Measurements from ENCODE around the gene SRD5A3. TPM values are rescaled to one million over a fixed set of nuclear protein-coding genes. Genes with fewer than 3 reads are reported as not detected.

SRD5A3 gene
- 4.4 TPM for polyA plus RNA-seq (2012; ENCODE audit: insufficient read depth, insufficient read length, low read depth)

- H3K4me3 ChIP-seq (ENCODE audit: low read depth, low read length), result peak within 1 kb of the TSS; percentile 54
- peak; percentile 60 for TF ChIP-seq CTCF (IDR thresholded peaks at IDR 0.05; ENCODE audit: low read depth, low read length)
- H3K27me3 ChIP-seq, result no peaks in the 10 kb centered on the region
- no peaks in the 10 kb centered on the region for H3K36me3 ChIP-seq
- DNase-seq, result peak; percentile 89
- no peaks in the 10 kb centered on the region for H3K4me1 ChIP-seq
- no peaks in the 10 kb centered on the region for H3K9me3 ChIP-seq
Observed at GRCh38 chr4:55345980-55346850, at the start of gene SRD5A3. SRD5A3 (plus strand) TSS chr4:55346242; CDS start chr4:55346337, 95 bp downstream.

- Histone ChIP-seq H3K27me3 (no peaks in the 10 kb centered on the region), H3K4me3 (ENCODE audit: low read depth, low read length) (no peak overlapping the region), H3K36me3 (no peaks in the 10 kb centered on the region), H3K4me1 (no peaks in the 10 kb centered on the region), H3K9me3 (no peaks in the 10 kb centered on the region)
- no peak for TF ChIP-seq CTCF (IDR thresholded peaks at IDR 0.05; ENCODE audit: low read depth, low read length)
- DNase-seq, result no peak
Observed at GRCh38 chr4:55297346-55297745, 48.7 kb upstream of the SRD5A3 start.

- no peak overlapping the region for H3K4me3 ChIP-seq (ENCODE audit: low read depth, low read length)
- no peaks in the 10 kb centered on the region for H3K9me3 ChIP-seq
- no peak for DNase-seq
- H3K4me1 ChIP-seq, result no peaks in the 10 kb centered on the region
- H3K36me3 ChIP-seq, result no peaks in the 10 kb centered on the region
- TF ChIP-seq CTCF (IDR thresholded peaks at IDR 0.05; ENCODE audit: low read depth, low read length), result no peak
- no peaks in the 10 kb centered on the region for H3K27me3 ChIP-seq
Observed at GRCh38 chr4:55303760-55304165, 42.3 kb upstream of the SRD5A3 start.

- no peaks in the 10 kb centered on the region for H3K4me1 ChIP-seq
- H3K9me3 ChIP-seq, result no peaks in the 10 kb centered on the region
- H3K36me3 ChIP-seq, result no peaks in the 10 kb centered on the region
- H3K27me3 ChIP-seq, result no peaks in the 10 kb centered on the region
- H3K4me3 ChIP-seq (ENCODE audit: low read depth, low read length), result no peak overlapping the region
- TF ChIP-seq CTCF (IDR thresholded peaks at IDR 0.05; ENCODE audit: low read depth, low read length), result no peak
- DNase-seq, result no peak
Observed at GRCh38 chr4:55304303-55304702, 41.7 kb upstream of the SRD5A3 start.

GRCh38 chr4:55308071-55308470 is 38.0 kb upstream of the SRD5A3 start:
- Histone ChIP-seq H3K36me3 (no peaks in the 10 kb centered on the region), H3K4me3 (ENCODE audit: low read depth, low read length) (no peak overlapping the region), H3K4me1 (no peaks in the 10 kb centered on the region), H3K27me3 (no peaks in the 10 kb centered on the region), H3K9me3 (no peaks in the 10 kb centered on the region)
- no peak for TF ChIP-seq CTCF (IDR thresholded peaks at IDR 0.05; ENCODE audit: low read depth, low read length)
- no peak for DNase-seq
